ENCODE measurements around the gene RASEF.
"Not testable (repeated sequence)": the region's sequence is repeated elsewhere in the genome, so short reads cannot be mapped to it uniquely, and the experiment has no call there.

The RASEF gene

GRCh38 chr9:82987370-82988189, 75.4 kb downstream of the RASEF start:
- DNase-seq (ENCODE audit: insufficient read length, low spot score): no peak
- no peak for FAIRE-seq

GRCh38 chr9:82981552-82981951, 81.4 kb downstream of the RASEF start:
- DNase-seq (ENCODE audit: insufficient read length, low spot score): no peak
- no peak for FAIRE-seq

- DNase-seq (ENCODE audit: insufficient read length, low spot score): no peak
- FAIRE-seq: no peak
Observed at GRCh38 chr9:82975176-82975575, 87.8 kb downstream of the RASEF start.

GRCh38 chr9:82972446-82972845, 90.5 kb downstream of the RASEF start:
- no peak for DNase-seq (ENCODE audit: insufficient read length, low spot score)
- FAIRE-seq: no peak

- FAIRE-seq: no peak
Observed at GRCh38 chr9:82970359-82970758, 92.6 kb downstream of the RASEF start.

GRCh38 chr9:82969291-82969690, 93.7 kb downstream of the RASEF start:
- DNase-seq (ENCODE audit: insufficient read length, low spot score): no peak
- no peak for FAIRE-seq

More at GRCh38 chr9:82970359-82970758, 92.6 kb downstream of the RASEF start:
- no peak for DNase-seq (ENCODE audit: insufficient read length, low spot score)

- no peak for DNase-seq (ENCODE audit: insufficient read length, low spot score)
- no peak for FAIRE-seq
Observed at GRCh38 chr9:82968816-82969215, 94.1 kb downstream of the RASEF start.

GRCh38 chr9:82968388-82968787, 94.6 kb downstream of the RASEF start:
- FAIRE-seq: no peak
- no peak for DNase-seq (ENCODE audit: insufficient read length, low spot score)

- peak; percentile 51 for DNase-seq (ENCODE audit: insufficient read length, low spot score)
- FAIRE-seq: no peak
Observed at GRCh38 chr9:82961504-82962125, 101.3 kb downstream of the RASEF start.

- DNase-seq (ENCODE audit: insufficient read length, low spot score) (no peak), FAIRE-seq (no peak)
Observed at GRCh38 chr9:82957529-82958379, 105.2 kb downstream of the RASEF start.

- FAIRE-seq: no peak
- DNase-seq (ENCODE audit: insufficient read length, low spot score): no peak
Observed at GRCh38 chr9:82949203-82949602, 113.7 kb downstream of the RASEF start.

GRCh38 chr9:82940376-82940775, 122.6 kb downstream of the RASEF start:
- no peak for FAIRE-seq

GRCh38 chr9:82939451-82939850, 123.5 kb downstream of the RASEF start:
- no peak for FAIRE-seq
- DNase-seq (ENCODE audit: insufficient read length, low spot score): no peak

More at GRCh38 chr9:82940376-82940775, 122.6 kb downstream of the RASEF start:
- no peak for DNase-seq (ENCODE audit: insufficient read length, low spot score)

GRCh38 chr9:82938426-82939218, 124.3 kb downstream of the RASEF start:
- FAIRE-seq: no peak
- no peak for DNase-seq (ENCODE audit: insufficient read length, low spot score)

GRCh38 chr9:82936561-82936960, 126.4 kb downstream of the RASEF start:
- not testable (repeated sequence) for DNase-seq (ENCODE audit: insufficient read length, low spot score); FAIRE-seq

- FAIRE-seq (no peak), DNase-seq (ENCODE audit: insufficient read length, low spot score) (peak; percentile 48)
Observed at GRCh38 chr9:82934949-82935348, 128.0 kb downstream of the RASEF start.

GRCh38 chr9:82934025-82934424, 128.9 kb downstream of the RASEF start:
- FAIRE-seq; DNase-seq (ENCODE audit: insufficient read length, low spot score): not testable (repeated sequence)

- FAIRE-seq (no peak), DNase-seq (ENCODE audit: insufficient read length, low spot score) (no peak)
Observed at GRCh38 chr9:82930116-82930515, 132.8 kb downstream of the RASEF start.
